Measurements from ENCODE around the gene DDX51.

The DDX51 gene

GRCh38 chr12:132163911-132164288 lies 19.8 kb upstream of the DDX51 start:
- Histone ChIP-seq H3K9me3 (ENCODE audit: control insufficient read depth, insufficient read depth, low read depth, low read length) (peaks cover 3% of the 10 kb centered on the region; the same call in 1 of the 2 replicates), H3K36me3 (ENCODE audit: control insufficient read depth, insufficient read depth, low read length) (no peaks in the 10 kb centered on the region), H3K27ac (ENCODE audit: low read depth, low read length) (no peak overlapping the region), H3K4me1 (ENCODE audit: control insufficient read depth, insufficient read depth, low read length) (no peaks in the 10 kb centered on the region), H3K27me3 (ENCODE audit: control insufficient read depth, insufficient read depth, low read length) (peaks cover 54% of the 10 kb centered on the region), H3K4me3 (ENCODE audit: low read depth, low read length) (no peak overlapping the region), H3K9ac (ENCODE audit: low read length) (no peak overlapping the region)

GRCh38 chr12:132163041-132163910 lies 19.2 kb upstream of the DDX51 start:
- no peaks in the 10 kb centered on the region for H3K36me3 ChIP-seq (ENCODE audit: control insufficient read depth, insufficient read depth, low read length)
- no peak overlapping the region for H3K9ac ChIP-seq (ENCODE audit: low read length)
- H3K27ac ChIP-seq (ENCODE audit: low read depth, low read length), result no peak overlapping the region
- H3K4me3 ChIP-seq (ENCODE audit: low read depth, low read length), result no peak overlapping the region
- H3K9me3 ChIP-seq (ENCODE audit: control insufficient read depth, insufficient read depth, low read depth, low read length), result peaks cover 3% of the 10 kb centered on the region; the same call in 1 of the 2 replicates
- no peaks in the 10 kb centered on the region for H3K4me1 ChIP-seq (ENCODE audit: control insufficient read depth, insufficient read depth, low read length)
- peaks cover 51% of the 10 kb centered on the region for H3K27me3 ChIP-seq (ENCODE audit: control insufficient read depth, insufficient read depth, low read length)

GRCh38 chr12:132162508-132163031 lies 18.5 kb upstream of the DDX51 start:
- no peak overlapping the region for H3K27ac ChIP-seq (ENCODE audit: low read depth, low read length)
- no peaks in the 10 kb centered on the region for H3K4me1 ChIP-seq (ENCODE audit: control insufficient read depth, insufficient read depth, low read length)
- H3K36me3 ChIP-seq (ENCODE audit: control insufficient read depth, insufficient read depth, low read length), result peaks cover 6% of the 10 kb centered on the region
- H3K4me3 ChIP-seq (ENCODE audit: low read depth, low read length), result no peak overlapping the region
- H3K27me3 ChIP-seq (ENCODE audit: control insufficient read depth, insufficient read depth, low read length), result peaks cover 45% of the 10 kb centered on the region
- no peak overlapping the region for H3K9ac ChIP-seq (ENCODE audit: low read length)
- peaks cover 9% of the 10 kb centered on the region; the same call in 1 of the 2 replicates for H3K9me3 ChIP-seq (ENCODE audit: control insufficient read depth, insufficient read depth, low read depth, low read length)

GRCh38 chr12:132161796-132162507 lies 17.8 kb upstream of the DDX51 start:
- no peak overlapping the region for H3K9ac ChIP-seq (ENCODE audit: low read length)

GRCh38 chr12:132161036-132161781 lies 17.1 kb upstream of the DDX51 start:
- Histone ChIP-seq H3K4me1 (ENCODE audit: control insufficient read depth, insufficient read depth, low read length) (no peaks in the 10 kb centered on the region), H3K9me3 (ENCODE audit: control insufficient read depth, insufficient read depth, low read depth, low read length) (peaks cover 21% of the 10 kb centered on the region), H3K27me3 (ENCODE audit: control insufficient read depth, insufficient read depth, low read length) (peaks cover 42% of the 10 kb centered on the region), H3K36me3 (ENCODE audit: control insufficient read depth, insufficient read depth, low read length) (peaks cover 20% of the 10 kb centered on the region), H3K27ac (ENCODE audit: low read depth, low read length) (no peak overlapping the region), H3K9ac (ENCODE audit: low read length) (no peak overlapping the region), H3K4me3 (ENCODE audit: low read depth, low read length) (no peak overlapping the region)

More at GRCh38 chr12:132161796-132162507, 17.8 kb upstream of the DDX51 start:
- Histone ChIP-seq H3K4me1 (ENCODE audit: control insufficient read depth, insufficient read depth, low read length) (no peaks in the 10 kb centered on the region), H3K9me3 (ENCODE audit: control insufficient read depth, insufficient read depth, low read depth, low read length) (peaks cover 14% of the 10 kb centered on the region), H3K27ac (ENCODE audit: low read depth, low read length) (no peak overlapping the region), H3K27me3 (ENCODE audit: control insufficient read depth, insufficient read depth, low read length) (peaks cover 42% of the 10 kb centered on the region), H3K4me3 (ENCODE audit: low read depth, low read length) (no peak overlapping the region), H3K36me3 (ENCODE audit: control insufficient read depth, insufficient read depth, low read length) (peaks cover 12% of the 10 kb centered on the region)

GRCh38 chr12:132160601-132161035 lies 16.5 kb upstream of the DDX51 start:
- Histone ChIP-seq H3K4me1 (ENCODE audit: control insufficient read depth, insufficient read depth, low read length) (no peaks in the 10 kb centered on the region), H3K27ac (ENCODE audit: low read depth, low read length) (no peak overlapping the region), H3K27me3 (ENCODE audit: control insufficient read depth, insufficient read depth, low read length) (peaks cover 42% of the 10 kb centered on the region), H3K9me3 (ENCODE audit: control insufficient read depth, insufficient read depth, low read depth, low read length) (peaks cover 22% of the 10 kb centered on the region), H3K4me3 (ENCODE audit: low read depth, low read length) (no peak overlapping the region), H3K36me3 (ENCODE audit: control insufficient read depth, insufficient read depth, low read length) (peaks cover 25% of the 10 kb centered on the region), H3K9ac (ENCODE audit: low read length) (no peak overlapping the region)

- Histone ChIP-seq H3K27me3 (ENCODE audit: control insufficient read depth, insufficient read depth, low read length) (peaks cover 42% of the 10 kb centered on the region), H3K27ac (ENCODE audit: low read depth, low read length) (no peak overlapping the region), H3K9me3 (ENCODE audit: control insufficient read depth, insufficient read depth, low read depth, low read length) (peaks cover 22% of the 10 kb centered on the region), H3K9ac (ENCODE audit: low read length) (no peak overlapping the region), H3K4me1 (ENCODE audit: control insufficient read depth, insufficient read depth, low read length) (no peaks in the 10 kb centered on the region), H3K4me3 (ENCODE audit: low read depth, low read length) (no peak overlapping the region), H3K36me3 (ENCODE audit: control insufficient read depth, insufficient read depth, low read length) (peaks cover 25% of the 10 kb centered on the region)
Measured at GRCh38 chr12:132160016-132160415, 15.9 kb upstream of the DDX51 start.

- Histone ChIP-seq H3K27me3 (ENCODE audit: control insufficient read depth, insufficient read depth, low read length) (peaks cover 42% of the 10 kb centered on the region), H3K9ac (ENCODE audit: low read length) (no peak overlapping the region), H3K9me3 (ENCODE audit: control insufficient read depth, insufficient read depth, low read depth, low read length) (peaks cover 22% of the 10 kb centered on the region), H3K27ac (ENCODE audit: low read depth, low read length) (no peak overlapping the region), H3K36me3 (ENCODE audit: control insufficient read depth, insufficient read depth, low read length) (peaks cover 25% of the 10 kb centered on the region), H3K4me1 (ENCODE audit: control insufficient read depth, insufficient read depth, low read length) (no peaks in the 10 kb centered on the region), H3K4me3 (ENCODE audit: low read depth, low read length) (no peak overlapping the region)
Measured at GRCh38 chr12:132159555-132160003, 15.5 kb upstream of the DDX51 start.

GRCh38 chr12:132158677-132159554 lies 14.8 kb upstream of the DDX51 start:
- peaks cover 22% of the 10 kb centered on the region for H3K9me3 ChIP-seq (ENCODE audit: control insufficient read depth, insufficient read depth, low read depth, low read length)
- no peak overlapping the region for H3K9ac ChIP-seq (ENCODE audit: low read length)
- H3K27ac ChIP-seq (ENCODE audit: low read depth, low read length), result no peak overlapping the region
- peaks cover 35% of the 10 kb centered on the region for H3K27me3 ChIP-seq (ENCODE audit: control insufficient read depth, insufficient read depth, low read length)
- no peak overlapping the region for H3K4me3 ChIP-seq (ENCODE audit: low read depth, low read length)
- H3K36me3 ChIP-seq (ENCODE audit: control insufficient read depth, insufficient read depth, low read length), result peaks cover 25% of the 10 kb centered on the region
- H3K4me1 ChIP-seq (ENCODE audit: control insufficient read depth, insufficient read depth, low read length), result peaks cover 5% of the 10 kb centered on the region; the same call in 1 of the 2 replicates

Data from HUES6 (cell line).